ENCODE measurements around the gene COG5. TPM values are rescaled to one million over a fixed set of nuclear protein-coding genes. Genes with fewer than 3 reads are reported as not detected.

COG5 gene
- total and polyA plus RNA-seq, 2 experiments from 2014 or later: 15.4 to 36.5 TPM

DNA sequence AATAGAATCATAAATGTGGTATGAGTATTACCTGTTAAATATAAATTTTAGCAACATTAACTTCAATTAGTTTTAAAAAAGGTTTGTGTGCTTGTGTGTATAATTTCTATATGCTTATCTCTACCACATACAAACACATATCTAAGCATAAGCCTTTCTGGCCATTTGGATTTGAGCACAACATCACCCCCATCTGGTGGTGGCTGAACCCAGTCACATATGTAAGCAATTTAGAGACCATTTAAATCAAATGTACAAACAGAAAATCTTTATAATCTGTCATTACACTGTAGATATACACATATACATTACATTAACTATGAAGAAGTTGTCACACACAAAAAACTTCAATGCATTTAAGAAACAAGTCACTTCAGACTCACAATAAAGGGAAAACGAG lies 62.1 kb downstream of the COG5 start:
- H3K9me2 ChIP-seq (ENCODE audit: insufficient read depth): no peaks in the 10 kb centered on the region
- H3F3A ChIP-seq (replicated peaks; ENCODE audit: low read depth): no peaks in the 10 kb centered on the region
- H2AFZ ChIP-seq: no peak overlapping the region
- H4K20me1 ChIP-seq (replicated peaks; ENCODE audit: insufficient read depth): no peaks in the 10 kb centered on the region; the same call in 1 of the 2 replicates
- H3K4me3 ChIP-seq: no peak overlapping the region
- Mint-ChIP-seq H3K27ac (no peak overlapping the region), H3K4me1 (no peaks in the 10 kb centered on the region), H3K9me3 (peaks cover 7% of the 10 kb centered on the region; the same call in 1 of the 3 replicates), H3K4me3 (no peak overlapping the region), H3K36me3 (ENCODE audit: low read depth) (peaks cover 14% of the 10 kb centered on the region), H3K27me3 (ENCODE audit: insufficient read depth, low read depth, poor library complexity) (no peaks in the 10 kb centered on the region)
- H3K27ac ChIP-seq (ENCODE audit: low read depth): no peak overlapping the region
- no peaks in the 10 kb centered on the region for H3K27me3 ChIP-seq (ENCODE audit: insufficient read depth)
- TF ChIP-seq STAT1 (IDR thresholded peaks at IDR 0.05; ENCODE audit: unreplicated experiment) (no peak), EZH2 (IDR thresholded peaks at IDR 0.05; ENCODE audit: low read depth, unreplicated experiment) (no peak), CREB1 (CRISPR knock-in tag; IDR thresholded peaks at IDR 0.05; ENCODE audit: low read depth) (no peak), EZH2phosphoT487 (IDR thresholded peaks at IDR 0.05; ENCODE audit: unreplicated experiment) (no peak), JUNB (IDR thresholded peaks at IDR 0.05; ENCODE audit: unreplicated experiment) (no peak), ZNF331 (CRISPR knock-in tag; IDR thresholded peaks at IDR 0.05; ENCODE audit: low read depth) (no peak)
- TF ChIP-seq, protein P1, sequence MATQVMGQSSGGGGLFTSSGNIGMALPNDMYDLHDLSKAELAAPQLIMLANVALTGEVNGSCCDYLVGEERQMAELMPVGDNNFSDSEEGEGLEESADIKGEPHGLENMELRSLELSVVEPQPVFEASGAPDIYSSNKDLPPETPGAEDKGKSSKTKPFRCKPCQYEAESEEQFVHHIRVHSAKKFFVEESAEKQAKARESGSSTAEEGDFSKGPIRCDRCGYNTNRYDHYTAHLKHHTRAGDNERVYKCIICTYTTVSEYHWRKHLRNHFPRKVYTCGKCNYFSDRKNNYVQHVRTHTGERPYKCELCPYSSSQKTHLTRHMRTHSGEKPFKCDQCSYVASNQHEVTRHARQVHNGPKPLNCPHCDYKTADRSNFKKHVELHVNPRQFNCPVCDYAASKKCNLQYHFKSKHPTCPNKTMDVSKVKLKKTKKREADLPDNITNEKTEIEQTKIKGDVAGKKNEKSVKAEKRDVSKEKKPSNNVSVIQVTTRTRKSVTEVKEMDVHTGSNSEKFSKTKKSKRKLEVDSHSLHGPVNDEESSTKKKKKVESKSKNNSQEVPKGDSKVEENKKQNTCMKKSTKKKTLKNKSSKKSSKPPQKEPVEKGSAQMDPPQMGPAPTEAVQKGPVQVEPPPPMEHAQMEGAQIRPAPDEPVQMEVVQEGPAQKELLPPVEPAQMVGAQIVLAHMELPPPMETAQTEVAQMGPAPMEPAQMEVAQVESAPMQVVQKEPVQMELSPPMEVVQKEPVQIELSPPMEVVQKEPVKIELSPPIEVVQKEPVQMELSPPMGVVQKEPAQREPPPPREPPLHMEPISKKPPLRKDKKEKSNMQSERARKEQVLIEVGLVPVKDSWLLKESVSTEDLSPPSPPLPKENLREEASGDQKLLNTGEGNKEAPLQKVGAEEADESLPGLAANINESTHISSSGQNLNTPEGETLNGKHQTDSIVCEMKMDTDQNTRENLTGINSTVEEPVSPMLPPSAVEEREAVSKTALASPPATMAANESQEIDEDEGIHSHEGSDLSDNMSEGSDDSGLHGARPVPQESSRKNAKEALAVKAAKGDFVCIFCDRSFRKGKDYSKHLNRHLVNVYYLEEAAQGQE (IDR thresholded peaks at IDR 0.05; ENCODE audit: unreplicated experiment): no peak
- TF ChIP-seq, protein P2, sequence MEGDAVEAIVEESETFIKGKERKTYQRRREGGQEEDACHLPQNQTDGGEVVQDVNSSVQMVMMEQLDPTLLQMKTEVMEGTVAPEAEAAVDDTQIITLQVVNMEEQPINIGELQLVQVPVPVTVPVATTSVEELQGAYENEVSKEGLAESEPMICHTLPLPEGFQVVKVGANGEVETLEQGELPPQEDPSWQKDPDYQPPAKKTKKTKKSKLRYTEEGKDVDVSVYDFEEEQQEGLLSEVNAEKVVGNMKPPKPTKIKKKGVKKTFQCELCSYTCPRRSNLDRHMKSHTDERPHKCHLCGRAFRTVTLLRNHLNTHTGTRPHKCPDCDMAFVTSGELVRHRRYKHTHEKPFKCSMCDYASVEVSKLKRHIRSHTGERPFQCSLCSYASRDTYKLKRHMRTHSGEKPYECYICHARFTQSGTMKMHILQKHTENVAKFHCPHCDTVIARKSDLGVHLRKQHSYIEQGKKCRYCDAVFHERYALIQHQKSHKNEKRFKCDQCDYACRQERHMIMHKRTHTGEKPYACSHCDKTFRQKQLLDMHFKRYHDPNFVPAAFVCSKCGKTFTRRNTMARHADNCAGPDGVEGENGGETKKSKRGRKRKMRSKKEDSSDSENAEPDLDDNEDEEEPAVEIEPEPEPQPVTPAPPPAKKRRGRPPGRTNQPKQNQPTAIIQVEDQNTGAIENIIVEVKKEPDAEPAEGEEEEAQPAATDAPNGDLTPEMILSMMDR (conservative IDR thresholded peaks at IDR 0.05; ENCODE audit: low read depth in 2 of 2): peak; percentile 65 to 72
- H3K36me3 ChIP-seq (ENCODE audit: insufficient read depth): no peaks in the 10 kb centered on the region
- DNase-seq (ENCODE audit: low spot score) (peak; percentile 54), ATAC-seq (peak; percentile 32; the same call in 1 of the 3 replicates)
- no peaks in the 10 kb centered on the region for H3K4me1 ChIP-seq (ENCODE audit: insufficient read depth)
- peaks cover 24% of the 10 kb centered on the region for H3K79me2 ChIP-seq (replicated peaks; ENCODE audit: insufficient read depth)
- H3K4me2 ChIP-seq: no peak overlapping the region

DNA sequence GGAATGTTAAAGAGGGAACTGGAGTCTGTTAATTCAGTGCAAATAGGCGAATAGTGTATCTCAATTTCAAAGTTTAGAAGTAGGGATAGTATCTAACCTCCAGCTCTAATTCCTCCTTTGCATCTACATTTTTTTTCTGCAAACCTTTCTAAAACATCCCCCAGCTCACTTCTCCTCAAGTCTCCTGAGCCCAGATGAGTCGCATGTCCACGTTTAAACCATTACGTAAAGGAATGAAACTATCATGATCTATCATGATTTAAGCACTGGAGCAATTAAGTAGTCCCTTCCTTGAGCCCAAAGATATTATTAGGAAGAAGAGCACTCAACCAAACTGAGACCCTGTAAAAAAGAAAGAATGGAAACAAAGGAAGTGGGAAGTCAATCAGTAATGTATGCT lies 64.0 kb downstream of the COG5 start:
- Histone ChIP-seq H3K9me2 (ENCODE audit: insufficient read depth) (no peaks in the 10 kb centered on the region), H3K4me2 (no peak overlapping the region), H3K27ac (ENCODE audit: low read depth) (no peak overlapping the region), H3F3A (replicated peaks; ENCODE audit: low read depth) (no peaks in the 10 kb centered on the region), H3K4me1 (ENCODE audit: insufficient read depth) (no peaks in the 10 kb centered on the region), H3K27me3 (ENCODE audit: insufficient read depth) (no peaks in the 10 kb centered on the region), H3K79me2 (replicated peaks; ENCODE audit: insufficient read depth) (peaks cover 40% of the 10 kb centered on the region), H3K4me3 (no peak overlapping the region), H4K20me1 (replicated peaks; ENCODE audit: insufficient read depth) (no peaks in the 10 kb centered on the region; the same call in 1 of the 2 replicates), H3K36me3 (ENCODE audit: insufficient read depth) (no peaks in the 10 kb centered on the region), H2AFZ (no peak overlapping the region)
- Mint-ChIP-seq H3K27me3 (ENCODE audit: insufficient read depth, low read depth, poor library complexity) (no peaks in the 10 kb centered on the region), H3K27ac (no peak overlapping the region), H3K9me3 (0 out of 3 replicates have a peak, but pooled peaks cover 4% of the 10 kb centered on the region), H3K4me1 (peaks cover 5% of the 10 kb centered on the region; the same call in 2 of the 3 replicates), H3K4me3 (no peak overlapping the region), H3K36me3 (ENCODE audit: low read depth) (peaks cover 5% of the 10 kb centered on the region; the same call in 1 of the 3 replicates)
- no peak for DNase-seq (ENCODE audit: low spot score)
- ATAC-seq: no peak
- no peak for TF ChIP-seq NANOG (IDR thresholded peaks at IDR 0.05; ENCODE audit: borderline replicate concordance)
- TF ChIP-seq EZH2phosphoT487 (IDR thresholded peaks at IDR 0.05; ENCODE audit: unreplicated experiment): no peak
- TF ChIP-seq, protein P3, sequence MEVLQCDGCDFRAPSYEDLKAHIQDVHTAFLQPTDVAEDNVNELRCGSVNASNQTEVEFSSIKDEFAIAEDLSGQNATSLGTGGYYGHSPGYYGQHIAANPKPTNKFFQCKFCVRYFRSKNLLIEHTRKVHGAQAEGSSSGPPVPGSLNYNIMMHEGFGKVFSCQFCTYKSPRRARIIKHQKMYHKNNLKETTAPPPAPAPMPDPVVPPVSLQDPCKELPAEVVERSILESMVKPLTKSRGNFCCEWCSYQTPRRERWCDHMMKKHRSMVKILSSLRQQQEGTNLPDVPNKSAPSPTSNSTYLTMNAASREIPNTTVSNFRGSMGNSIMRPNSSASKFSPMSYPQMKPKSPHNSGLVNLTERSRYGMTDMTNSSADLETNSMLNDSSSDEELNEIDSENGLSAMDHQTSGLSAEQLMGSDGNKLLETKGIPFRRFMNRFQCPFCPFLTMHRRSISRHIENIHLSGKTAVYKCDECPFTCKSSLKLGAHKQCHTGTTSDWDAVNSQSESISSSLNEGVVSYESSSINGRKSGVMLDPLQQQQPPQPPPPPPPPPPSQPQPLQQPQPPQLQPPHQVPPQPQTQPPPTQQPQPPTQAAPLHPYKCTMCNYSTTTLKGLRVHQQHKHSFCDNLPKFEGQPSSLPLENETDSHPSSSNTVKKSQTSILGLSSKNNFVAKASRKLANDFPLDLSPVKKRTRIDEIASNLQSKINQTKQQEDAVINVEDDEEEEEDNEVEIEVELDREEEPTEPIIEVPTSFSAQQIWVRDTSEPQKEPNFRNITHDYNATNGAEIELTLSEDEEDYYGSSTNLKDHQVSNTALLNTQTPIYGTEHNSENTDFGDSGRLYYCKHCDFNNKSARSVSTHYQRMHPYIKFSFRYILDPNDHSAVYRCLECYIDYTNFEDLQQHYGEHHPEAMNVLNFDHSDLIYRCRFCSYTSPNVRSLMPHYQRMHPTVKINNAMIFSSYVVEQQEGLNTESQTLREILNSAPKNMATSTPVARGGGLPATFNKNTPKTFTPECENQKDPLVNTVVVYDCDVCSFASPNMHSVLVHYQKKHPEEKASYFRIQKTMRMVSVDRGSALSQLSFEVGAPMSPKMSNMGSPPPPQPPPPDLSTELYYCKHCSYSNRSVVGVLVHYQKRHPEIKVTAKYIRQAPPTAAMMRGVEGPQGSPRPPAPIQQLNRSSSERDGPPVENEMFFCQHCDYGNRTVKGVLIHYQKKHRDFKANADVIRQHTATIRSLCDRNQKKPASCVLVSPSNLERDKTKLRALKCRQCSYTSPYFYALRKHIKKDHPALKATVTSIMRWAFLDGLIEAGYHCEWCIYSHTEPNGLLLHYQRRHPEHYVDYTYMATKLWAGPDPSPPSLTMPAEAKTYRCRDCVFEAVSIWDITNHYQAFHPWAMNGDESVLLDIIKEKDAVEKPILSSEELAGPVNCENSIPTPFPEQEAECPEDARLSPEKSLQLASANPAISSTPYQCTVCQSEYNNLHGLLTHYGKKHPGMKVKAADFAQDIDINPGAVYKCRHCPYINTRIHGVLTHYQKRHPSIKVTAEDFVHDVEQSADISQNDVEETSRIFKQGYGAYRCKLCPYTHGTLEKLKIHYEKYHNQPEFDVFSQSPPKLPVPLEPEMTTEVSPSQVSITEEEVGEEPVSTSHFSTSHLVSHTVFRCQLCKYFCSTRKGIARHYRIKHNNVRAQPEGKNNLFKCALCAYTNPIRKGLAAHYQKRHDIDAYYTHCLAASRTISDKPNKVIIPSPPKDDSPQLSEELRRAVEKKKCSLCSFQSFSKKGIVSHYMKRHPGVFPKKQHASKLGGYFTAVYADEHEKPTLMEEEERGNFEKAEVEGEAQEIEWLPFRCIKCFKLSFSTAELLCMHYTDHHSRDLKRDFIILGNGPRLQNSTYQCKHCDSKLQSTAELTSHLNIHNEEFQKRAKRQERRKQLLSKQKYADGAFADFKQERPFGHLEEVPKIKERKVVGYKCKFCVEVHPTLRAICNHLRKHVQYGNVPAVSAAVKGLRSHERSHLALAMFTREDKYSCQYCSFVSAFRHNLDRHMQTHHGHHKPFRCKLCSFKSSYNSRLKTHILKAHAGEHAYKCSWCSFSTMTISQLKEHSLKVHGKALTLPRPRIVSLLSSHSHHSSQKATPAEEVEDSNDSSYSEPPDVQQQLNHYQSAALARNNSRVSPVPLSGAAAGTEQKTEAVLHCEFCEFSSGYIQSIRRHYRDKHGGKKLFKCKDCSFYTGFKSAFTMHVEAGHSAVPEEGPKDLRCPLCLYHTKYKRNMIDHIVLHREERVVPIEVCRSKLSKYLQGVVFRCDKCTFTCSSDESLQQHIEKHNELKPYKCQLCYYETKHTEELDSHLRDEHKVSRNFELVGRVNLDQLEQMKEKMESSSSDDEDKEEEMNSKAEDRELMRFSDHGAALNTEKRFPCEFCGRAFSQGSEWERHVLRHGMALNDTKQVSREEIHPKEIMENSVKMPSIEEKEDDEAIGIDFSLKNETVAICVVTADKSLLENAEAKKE (CRISPR knock-in tag; IDR thresholded peaks at IDR 0.05): no peak
- no peak for TF ChIP-seq ZNF114 (CRISPR knock-in tag; IDR thresholded peaks at IDR 0.05)
